Activated CD8-positive, alpha-beta memory T cell treated with anti-CD3 and anti-CD28 coated beads, Interleukin-2, amount 50 U/mL, for 1 hour (primary cell): ENCODE results near the gene NCOA1.

ENCODE experiments used
- DNase-seq: peaks from one replicate; pipeline ENCODE4 v3.0.0-alpha.2; 2020; ENCODE audit errors: extremely low read depth

The NCOA1 gene

GRCh38 chr2:24742730-24743129 is 251.7 kb downstream of the NCOA1 start:
- DNase-seq, result no peak

GRCh38 chr2:24743924-24744323 is 252.9 kb downstream of the NCOA1 start:
- no peak for DNase-seq

- no peak for DNase-seq
Measured at GRCh38 chr2:24744356-24744755, 253.3 kb downstream of the NCOA1 start.

GRCh38 chr2:24745825-24746224 is 254.8 kb downstream of the NCOA1 start:
- no peak for DNase-seq

- no peak for DNase-seq
Measured at GRCh38 chr2:24747299-24747698, 256.2 kb downstream of the NCOA1 start.

GRCh38 chr2:24749069-24749691 is 258.1 kb downstream of the NCOA1 start:
- DNase-seq, result no peak

GRCh38 chr2:24754985-24755705 is 264.1 kb downstream of the NCOA1 start:
- no peak for DNase-seq

GRCh38 chr2:24756789-24757188 is 265.7 kb downstream of the NCOA1 start:
- no peak for DNase-seq

GRCh38 chr2:24761866-24762265 is 270.8 kb downstream of the NCOA1 start:
- DNase-seq, result no peak

GRCh38 chr2:24762518-24762917 is 271.5 kb downstream of the NCOA1 start:
- DNase-seq, result no peak

- no peak for DNase-seq
Measured at GRCh38 chr2:24763843-24764242, 272.8 kb downstream of the NCOA1 start.

- DNase-seq, result no peak
Measured at GRCh38 chr2:24766609-24767008, 275.6 kb downstream of the NCOA1 start.

GRCh38 chr2:24768013-24768412 is 277.0 kb downstream of the NCOA1 start:
- DNase-seq, result no peak

- no peak for DNase-seq
Measured at GRCh38 chr2:24768601-24769000, 277.5 kb downstream of the NCOA1 start.

GRCh38 chr2:24771061-24771460 is 280.0 kb downstream of the NCOA1 start:
- DNase-seq, result no peak

- no peak for DNase-seq
Measured at GRCh38 chr2:24771764-24772586, 280.9 kb downstream of the NCOA1 start.

GRCh38 chr2:24774373-24774772 is 283.3 kb downstream of the NCOA1 start:
- no peak for DNase-seq

- no peak for DNase-seq
Measured at GRCh38 chr2:24779116-24779515, 288.1 kb downstream of the NCOA1 start.

GRCh38 chr2:24783641-24784040 is 292.6 kb downstream of the NCOA1 start:
- no peak for DNase-seq

- DNase-seq, result no peak
Measured at GRCh38 chr2:24785671-24786321, 294.7 kb downstream of the NCOA1 start.

- DNase-seq, result no peak
Measured at GRCh38 chr2:24787532-24787931, 296.5 kb downstream of the NCOA1 start.

- DNase-seq, result no peak
Measured at GRCh38 chr2:24788816-24789215, 297.8 kb downstream of the NCOA1 start.
